NCI-H2196 treated with DMSO at 0.1 percent for 48 hours (cell line): ENCODE data around the gene GARIN1A.
"Not testable (repeated sequence)": the region's sequence is repeated elsewhere in the genome, so short reads cannot be mapped to it uniquely, and the experiment has no call there.

Experiments
- DNase-seq: peaks from one replicate; lab custom pipeline; 2025; ENCODE audit not compliant: unreplicated experiment; lab: John Stamatoyannopoulos, UW

GARIN1A gene

DNA sequence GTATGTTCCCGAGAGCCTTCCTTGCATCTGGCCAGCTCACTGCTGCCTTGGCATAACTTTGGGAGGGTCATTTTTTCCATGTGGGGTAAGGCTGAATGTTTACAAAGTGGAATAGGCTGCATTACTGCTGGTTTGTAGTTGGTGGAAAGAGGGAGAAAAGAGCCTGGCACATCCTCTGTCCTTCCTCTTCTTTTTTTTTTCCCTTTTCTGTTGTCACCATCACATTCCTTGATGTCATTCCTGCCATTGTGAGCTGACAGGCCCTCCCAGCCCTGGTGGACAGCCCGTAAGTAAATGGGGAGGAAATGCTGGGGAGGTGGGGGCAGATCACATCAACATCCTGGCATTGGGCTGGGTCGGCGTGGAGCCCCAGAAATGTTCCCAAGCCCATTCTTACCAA, at the start of gene GARIN1A:
GARIN1A (plus strand) TSS at position 301 of the 400 bp plus-strand sequence. CDS start 106 bp downstream, outside the sequence.
- DNase-seq = no peak

DNA sequence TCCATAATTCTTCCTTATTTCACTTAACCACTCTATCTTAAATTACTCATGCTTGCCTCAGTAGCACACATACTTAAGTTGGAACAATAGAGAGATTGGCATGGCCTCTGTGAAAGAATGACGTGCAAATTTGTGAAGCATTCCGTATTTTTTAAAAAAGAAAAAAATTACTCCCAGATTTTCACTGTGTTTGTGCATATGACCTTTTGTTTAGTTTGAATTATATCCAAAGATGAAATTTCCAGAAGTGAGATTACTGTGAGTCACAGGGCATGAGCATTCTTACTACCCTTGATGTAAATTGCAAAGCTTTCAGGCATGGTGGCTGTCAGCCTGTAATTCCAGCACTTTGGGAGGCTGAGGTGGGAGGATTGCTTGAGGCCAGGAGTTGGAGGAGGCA, 45.0 kb upstream of the GARIN1A start:
- not testable (repeated sequence) for DNase-seq

DNA sequence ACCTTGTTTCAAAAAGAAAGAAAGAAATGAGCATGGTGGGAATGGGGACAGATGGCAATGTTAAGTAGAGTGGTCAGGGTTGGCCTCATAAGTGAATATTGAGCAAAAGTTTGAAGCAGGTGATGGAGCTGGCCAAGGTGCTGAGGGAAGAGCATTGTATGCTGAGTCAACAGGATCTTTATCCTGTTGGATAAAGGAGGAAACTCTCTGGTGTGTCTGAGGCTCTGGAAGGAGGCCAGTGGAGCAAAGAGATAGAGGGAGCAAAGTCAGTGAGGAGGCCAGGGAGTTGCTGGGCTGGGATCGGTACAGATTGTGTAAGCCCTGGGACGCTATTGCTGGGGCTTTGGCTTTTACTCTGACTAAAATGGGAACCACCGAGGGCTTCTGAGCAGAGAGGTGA, 38.2 kb upstream of the GARIN1A start:
- DNase-seq = not testable (repeated sequence)

DNA sequence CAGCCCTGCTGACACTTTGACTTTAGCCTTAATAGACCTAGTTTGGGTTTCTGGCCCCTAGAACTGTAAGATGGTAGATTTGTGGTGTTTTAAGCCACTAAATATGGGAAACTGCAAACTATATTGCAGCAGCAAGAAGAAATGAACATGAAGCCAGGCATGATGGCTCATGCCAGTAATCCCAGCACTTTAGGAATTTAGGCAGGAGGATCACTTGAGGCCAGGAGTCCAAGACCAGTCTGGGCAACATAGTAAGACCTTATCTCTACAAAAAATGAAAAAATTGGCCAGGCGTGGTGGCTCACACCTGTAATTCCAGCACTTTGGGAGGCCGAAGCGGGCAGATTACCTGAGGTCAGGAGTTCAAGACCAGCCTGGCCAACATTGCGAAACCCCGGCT, 26.9 kb upstream of the GARIN1A start:
- DNase-seq = not testable (repeated sequence)

DNA sequence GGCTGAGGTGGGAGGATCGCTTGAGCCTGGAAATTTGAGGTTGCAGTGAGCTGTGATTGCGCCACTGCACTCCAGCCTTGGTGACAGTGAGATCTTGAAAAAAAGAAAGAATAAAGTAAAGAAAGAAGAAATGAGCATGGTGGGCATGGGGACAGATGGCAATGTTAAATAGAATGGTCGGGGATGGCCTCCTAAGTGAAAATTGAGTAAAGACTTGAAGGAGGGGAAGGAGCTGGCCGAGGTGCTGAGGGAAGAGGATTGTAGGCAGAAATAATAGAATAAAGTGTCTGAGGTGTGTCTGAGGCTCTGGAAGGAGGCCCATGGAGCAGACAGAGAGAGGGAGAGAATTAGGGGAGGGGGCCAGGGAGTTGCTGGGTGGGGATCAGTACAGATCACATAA, 26.2 kb upstream of the GARIN1A start:
- not testable (repeated sequence) for DNase-seq

DNA sequence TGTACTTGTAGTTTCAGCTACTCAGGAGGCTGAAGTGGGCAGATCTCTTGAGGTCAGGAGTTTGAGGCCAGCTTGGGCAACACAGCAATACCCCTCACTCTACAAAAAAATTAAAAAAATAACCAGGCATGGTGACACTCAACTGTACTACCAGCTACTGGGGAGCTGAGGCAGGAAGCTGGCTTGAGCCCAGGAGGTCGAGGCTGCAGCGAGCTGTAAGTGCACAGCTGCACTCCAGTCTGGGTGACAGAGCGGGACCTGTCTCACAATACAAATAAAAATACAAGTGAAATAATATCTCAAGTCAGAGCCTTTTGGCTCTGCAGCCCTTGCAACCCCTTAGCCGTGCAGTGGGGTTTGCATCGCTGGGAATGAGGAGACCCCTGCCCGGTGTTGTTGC, 25.2 kb upstream of the GARIN1A start:
- DNase-seq = not testable (repeated sequence)

DNA sequence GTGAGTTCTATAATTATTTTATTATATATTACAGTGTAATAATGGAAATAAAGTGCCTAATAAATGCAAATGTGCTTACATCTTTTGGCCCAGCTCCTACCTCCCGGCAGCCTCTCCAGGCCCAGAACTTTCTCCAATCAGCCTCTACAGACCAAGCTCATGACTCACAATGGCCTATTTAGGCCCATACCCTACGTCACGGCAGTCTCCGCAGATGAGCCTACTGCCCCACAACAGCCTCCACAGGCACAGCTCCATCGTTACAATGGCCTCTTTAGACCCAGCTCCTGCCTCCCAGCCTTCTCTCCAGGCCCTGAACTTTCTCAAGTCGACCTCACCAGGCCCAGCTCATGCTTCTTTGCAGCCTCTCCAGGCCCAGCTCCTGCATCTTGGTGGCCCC, 21.0 kb upstream of the GARIN1A start:
- DNase-seq = not testable (repeated sequence)

DNA sequence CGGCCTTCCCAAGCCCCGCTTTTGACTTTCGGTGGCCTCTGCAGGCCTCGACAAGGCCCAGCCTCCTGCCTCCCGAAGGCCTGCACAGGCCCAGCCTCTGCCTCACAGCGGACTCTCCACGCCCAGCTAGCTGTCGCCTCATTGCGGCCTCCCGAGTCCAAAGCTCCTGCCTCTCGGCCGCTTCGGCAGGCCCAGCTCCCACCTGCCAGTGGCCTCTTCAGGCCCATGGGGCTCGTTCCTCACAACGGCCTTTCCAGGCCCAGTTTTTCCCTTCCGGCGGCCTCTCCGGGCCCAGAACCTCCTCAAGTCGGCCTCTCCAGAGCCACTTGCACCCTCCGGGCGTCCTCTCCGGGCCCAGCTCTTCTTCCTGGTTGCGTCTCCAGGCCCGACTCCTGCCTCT, 19.5 kb upstream of the GARIN1A start:
- DNase-seq = not testable (repeated sequence)

DNA sequence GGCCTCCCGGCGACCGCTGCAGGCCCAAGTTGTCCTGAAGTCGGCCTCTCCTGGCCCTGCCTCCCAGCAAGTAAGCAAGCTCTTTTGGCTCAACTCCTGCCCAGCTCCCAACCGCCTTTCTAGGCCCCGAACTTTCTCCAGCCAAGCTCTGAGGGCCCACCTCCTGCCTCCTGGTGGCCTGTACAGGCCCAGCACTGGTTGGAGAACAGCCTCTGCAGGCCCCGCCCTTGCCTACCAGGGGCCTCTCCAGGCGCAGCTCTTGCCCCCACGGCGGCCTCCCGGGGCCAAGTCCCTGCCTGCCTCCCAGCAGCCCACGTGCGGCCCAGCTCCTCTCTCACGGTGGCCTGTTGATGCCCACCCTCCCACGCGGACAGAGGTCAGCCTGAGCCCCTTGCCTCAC, 18.9 kb upstream of the GARIN1A start:
- DNase-seq = not testable (repeated sequence)

DNA sequence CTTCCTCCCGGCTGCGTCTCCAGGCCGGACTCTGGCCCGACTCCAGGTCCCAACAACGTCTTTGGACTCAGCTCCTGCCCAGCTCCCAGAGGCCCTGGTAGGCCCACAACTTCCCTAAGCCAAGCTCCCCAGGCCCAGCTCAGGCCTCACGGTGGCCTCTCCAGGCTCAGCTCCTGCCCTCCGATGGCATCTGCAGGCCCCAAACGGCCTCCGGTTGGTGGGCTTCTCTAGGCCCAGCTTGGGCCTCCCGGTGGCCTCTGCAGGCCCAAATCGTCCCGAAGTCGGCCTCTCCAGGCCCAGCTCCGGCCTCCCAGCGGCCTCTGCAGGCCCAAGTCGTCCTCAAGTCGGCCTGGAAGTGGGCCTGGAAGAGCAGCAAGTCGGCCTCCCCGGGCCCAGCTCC, 18.0 kb upstream of the GARIN1A start:
- not testable (repeated sequence) for DNase-seq

DNA sequence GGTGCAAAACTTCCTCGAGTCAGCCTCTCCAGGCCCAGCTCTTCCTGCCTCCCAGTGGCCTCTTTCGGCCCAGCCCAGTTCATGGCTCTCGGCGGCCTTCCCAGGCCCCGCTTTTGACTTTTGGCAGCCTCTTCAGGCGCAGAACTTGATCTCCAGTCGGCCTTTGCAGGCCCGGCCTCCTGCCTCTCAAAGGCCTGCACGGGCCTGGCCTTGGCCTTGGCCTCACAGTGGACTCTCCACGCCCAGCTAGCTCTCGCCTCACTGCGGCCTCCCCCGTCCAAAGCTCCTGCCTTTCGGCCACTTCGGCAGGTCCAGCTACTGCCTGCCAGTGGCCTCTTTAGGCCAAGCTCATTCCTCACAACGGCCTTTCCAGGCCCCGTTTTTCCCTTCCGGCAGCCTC, 17.6 kb upstream of the GARIN1A start:
- DNase-seq = not testable (repeated sequence)

DNA sequence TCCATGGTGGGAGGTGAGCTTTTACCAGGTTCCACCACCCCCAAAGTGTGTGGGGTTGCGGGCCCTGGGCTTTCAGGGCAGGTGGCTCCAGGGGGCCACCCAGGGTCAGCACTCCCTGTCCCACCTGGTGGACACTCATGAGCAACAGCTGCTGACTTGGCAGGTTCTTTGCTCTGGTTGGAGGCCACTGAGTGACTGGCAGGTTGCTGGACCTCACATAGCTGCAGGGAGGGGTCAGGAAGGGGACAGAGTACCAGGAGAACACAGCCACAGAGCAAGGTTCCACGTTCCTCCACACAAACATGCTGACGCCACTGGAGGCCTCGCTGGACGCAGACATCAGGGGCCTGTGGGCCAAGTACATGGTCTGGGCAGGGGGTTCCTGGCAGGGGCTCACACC, 13.7 kb upstream of the GARIN1A start:
- not testable (repeated sequence) for DNase-seq

DNA sequence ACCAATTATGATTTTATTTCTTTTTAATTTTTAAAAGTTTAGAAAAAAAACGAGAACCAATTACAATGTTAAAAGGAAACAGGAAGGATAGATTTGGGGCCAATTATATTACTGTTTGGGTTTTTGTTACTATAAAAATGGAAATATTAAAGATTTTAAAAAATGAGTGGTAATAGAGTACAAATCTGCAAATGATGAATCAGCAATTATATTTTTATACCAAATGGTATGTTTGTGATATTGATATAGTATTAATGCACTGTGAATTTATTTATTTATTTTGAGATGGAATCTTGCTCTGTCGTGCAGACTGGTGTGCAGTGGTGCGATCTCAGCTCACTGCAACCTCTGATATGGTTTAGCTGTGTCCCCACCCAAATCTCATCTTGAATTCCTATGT, 11.5 kb upstream of the GARIN1A start:
- no peak for DNase-seq

DNA sequence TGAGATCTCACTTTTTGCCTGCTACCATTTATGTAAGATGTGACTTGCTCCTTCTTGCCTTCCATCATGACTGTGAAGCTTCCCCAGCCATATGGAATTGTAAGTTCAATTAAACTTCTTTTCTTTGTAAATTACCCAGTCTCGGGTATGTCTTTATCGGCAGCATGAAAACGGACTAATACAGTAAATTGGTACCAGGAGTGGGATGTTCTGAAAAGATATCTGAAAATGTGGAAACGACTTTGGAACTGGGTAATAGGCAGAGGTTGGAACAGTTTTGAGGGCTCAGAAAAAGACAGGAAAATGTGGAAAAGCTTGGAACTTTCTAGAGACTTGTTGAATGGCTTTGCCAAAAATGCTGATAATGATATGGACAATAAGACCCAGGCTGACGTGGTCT, 10.6 kb upstream of the GARIN1A start:
- no peak for DNase-seq

DNA sequence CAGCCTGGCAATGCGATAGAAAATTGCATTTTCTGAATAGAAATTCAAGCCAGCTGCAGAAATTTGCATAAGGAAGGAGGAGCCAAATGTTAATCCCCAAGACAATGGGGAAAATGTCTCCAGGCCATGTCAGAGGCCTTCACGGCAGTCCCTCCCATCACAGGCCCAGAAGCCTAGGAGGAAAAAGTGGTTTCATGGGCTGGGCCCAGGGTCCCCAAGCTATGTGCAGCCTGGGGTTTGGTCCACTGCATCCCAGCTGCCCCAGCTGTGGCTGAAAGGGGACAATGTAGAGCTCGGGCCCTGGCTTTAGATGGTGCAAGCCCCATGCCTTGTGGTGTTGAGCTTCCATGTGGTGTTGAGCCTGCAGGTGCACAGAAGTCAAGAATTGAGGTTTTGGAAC, 10.0 kb upstream of the GARIN1A start:
- DNase-seq = no peak

DNA sequence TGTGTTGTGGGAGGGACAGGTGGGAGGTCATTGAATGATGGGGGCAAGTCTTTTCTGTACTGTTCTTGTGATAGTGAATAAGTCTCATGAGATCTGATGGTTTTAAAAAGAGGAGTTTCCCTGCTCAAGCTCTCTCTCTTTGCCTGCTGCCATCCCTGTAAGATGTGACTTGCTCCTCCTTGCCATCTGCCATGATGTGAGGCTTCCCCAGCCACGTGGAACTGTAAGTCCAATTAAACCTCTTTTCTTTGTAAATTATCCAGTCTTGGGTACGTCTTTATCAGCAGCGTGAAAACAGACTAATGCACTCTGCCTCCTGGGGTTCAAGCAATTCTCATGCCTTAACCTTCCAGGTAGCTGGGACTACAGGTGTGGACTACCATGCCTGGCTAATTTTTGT, 8.9 kb upstream of the GARIN1A start:
- DNase-seq = not testable (repeated sequence)

DNA sequence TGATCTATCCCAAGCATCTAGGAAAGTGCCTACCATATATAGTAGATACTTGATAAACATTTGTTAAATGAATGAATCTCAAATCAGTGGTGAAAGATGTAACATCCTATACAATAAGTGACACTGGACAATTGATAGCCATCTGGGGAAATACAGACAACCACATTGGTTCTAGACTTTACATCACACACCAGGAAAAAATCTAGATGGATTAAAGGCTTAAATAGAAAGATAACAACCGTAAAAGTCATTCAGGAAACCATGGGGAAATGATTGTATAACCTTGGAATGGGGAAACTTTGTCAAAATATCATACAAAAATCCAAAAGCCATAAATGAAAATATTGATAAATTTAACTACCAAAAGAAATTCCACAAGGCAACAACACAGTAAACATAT, 7.0 kb upstream of the GARIN1A start:
- DNase-seq = no peak

DNA sequence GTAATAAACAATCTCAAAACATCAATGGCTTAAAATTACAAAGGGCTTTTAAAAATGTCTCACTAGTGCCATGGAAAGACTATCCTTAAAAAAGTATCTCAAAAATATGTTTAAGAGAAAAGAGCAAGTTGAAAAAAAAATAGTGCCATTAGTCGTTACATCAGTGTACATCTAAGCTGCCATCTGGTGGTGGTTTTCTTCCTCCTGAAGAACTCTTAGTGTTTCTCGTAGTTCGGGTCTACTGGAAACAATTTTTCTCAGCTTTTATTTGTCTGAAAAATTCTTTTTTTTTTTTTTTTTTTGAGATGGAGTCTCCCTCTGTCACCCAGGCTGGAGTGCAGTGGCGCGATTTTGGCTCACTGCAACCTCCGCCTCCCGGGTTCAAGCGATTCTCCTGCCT, 5.9 kb upstream of the GARIN1A start:
- no peak for DNase-seq

DNA sequence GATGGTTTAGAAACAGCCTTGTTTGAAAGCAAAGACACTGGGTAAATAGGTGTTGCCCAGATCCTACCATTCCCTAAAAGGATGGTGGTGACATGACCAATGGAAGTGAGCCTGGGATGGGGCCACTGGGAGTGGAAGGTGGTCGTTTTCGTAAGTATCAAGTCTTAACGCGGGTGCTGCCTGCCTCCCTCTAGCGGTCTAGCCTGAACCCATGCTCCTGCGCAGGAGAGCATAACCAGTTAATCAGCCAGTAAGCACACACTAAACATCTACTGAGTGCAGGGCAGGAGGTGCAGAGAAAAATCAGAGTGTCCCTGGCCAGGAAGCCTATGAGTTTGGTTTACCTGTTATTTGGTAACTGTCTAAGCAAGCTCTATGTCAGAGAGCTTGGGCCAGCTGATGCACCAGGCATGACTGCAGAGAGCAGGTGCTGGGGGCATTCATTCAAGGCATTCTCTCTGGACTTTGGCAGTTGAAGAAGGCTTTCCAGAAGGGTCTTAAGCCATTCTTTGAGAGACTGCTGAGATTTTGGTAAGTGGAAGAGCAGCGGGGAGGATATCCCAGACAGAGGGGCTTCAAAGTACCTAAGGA, 930 bp downstream of the GARIN1A start:
- no peak for DNase-seq

DNA sequence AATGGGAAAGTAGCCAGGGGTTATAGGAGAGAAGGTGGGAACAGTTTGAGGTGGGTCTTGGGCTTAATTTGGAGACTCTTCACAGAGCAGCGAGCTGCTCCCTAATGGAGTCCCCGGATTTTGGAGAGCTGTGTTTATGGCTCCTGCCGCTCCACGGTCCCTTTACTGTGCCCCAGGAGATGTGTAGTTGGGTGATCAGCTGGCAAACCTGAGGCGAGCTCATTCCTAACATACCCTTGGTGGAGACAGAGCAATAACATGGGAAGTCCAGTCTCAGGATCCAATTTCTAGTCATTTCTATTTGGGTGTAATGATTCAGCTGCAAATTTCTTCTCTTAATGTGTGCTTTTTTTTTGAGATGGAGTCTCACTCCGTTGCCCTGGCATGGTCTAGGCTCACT, 1.5 kb downstream of the GARIN1A start:
- no peak for DNase-seq

DNA sequence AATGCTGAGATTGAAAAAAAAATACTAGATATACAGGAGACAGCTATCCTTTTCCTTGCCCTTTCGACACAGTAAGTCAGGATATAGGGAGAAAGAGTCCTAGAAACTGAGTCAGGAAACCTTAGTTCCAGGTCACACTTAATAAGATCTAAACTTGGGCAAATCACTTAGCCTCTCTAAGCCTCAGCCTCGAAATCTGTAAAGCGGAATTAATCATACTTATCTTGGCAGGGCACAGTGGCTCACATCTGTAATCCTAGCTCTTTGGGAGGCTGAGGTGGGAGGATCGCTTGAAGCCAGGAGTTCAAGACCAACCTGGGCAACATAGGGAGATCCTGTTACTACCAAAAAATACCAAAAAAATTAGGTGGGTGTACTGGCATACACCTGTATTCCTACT, 4.6 kb downstream of the GARIN1A start:
- DNase-seq = no peak

DNA sequence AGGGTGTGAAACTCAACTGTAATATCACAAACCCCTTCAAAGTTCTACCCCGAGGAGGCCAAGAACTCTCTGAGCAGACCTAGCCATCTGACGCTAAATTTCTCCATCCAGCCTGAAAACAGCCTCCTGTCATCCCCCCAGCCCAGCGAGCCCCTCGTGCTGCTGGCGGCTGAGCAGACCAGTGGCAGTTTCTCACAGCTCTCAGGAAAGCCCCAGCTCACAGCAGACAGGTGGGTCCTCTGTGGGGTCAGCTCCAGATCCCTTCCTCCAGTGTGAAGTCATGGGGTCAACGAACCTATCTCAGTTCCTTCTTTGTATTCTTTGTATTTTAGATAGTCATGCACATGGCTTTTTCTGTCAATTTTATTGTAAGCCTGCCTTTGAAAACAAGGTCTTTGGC, 7.8 kb downstream of the GARIN1A start:
- no peak for DNase-seq

DNA sequence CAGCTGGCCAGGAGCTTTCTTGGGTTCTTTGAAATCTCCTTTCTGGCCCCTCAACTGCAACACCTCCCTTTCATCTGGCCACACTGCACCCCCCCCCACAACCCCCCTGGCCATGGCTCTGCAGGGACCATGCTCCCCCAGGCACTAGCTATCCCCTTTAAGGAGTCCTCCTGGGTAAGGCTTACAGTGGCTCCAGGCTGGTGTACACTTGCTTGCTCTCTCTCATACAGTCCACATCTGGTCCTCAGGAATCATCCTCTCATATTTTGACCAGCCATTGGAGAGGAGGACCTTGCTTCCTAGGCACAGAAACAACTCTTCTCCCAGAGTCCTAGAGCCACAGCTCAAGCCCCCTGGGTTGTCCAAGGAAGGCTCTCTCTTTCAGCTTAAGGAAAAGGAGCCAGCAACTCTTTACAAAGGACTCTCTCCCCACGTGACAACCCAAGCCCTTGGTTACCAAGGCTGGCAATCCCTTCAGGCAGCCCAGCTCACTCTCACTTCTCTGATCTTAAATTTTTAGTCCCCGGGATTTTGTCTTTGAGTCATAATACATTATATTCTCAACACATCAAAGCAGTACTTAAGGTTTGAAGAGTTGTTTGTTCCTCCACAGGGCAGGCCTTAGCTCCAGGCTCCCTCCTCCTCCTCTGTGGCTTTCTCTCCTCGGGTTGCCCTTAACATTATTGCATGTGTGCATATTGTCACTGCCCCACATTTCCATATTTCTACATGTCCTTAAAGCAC, 9.9 kb downstream of the GARIN1A start:
- DNase-seq = no peak
